ENCODE measurements around the gene KCNE1.

GRCh38 chr21:34521561-34521960 is 9.6 kb upstream of the KCNE1 start:
- no peak for TF ChIP-seq ESRRA (IDR thresholded peaks at IDR 0.05; ENCODE audit: borderline replicate concordance, low read length)
- no peak for TF ChIP-seq MAFK (IDR thresholded peaks at IDR 0.05; ENCODE audit: partially characterized antibody)
- no peak for TF ChIP-seq CTCF (IDR thresholded peaks at IDR 0.05)
- TF ChIP-seq CEBPB (IDR thresholded peaks at IDR 0.05) = no peak
- TF ChIP-seq SMC3 (IDR thresholded peaks at IDR 0.05) = no peak
- TF ChIP-seq POLR2A (IDR thresholded peaks at IDR 0.05; ENCODE audit: low read length) = no peak

Measured in A549 (cell line).